ENCODE results near the gene NUCB1. TPM values are rescaled to one million over a fixed set of nuclear protein-coding genes. Genes with fewer than 3 reads are reported as not detected.

Gene NUCB1
- polyA plus RNA-seq, 3 donors = 80.9 to 178 (median 108) TPM

DNA sequence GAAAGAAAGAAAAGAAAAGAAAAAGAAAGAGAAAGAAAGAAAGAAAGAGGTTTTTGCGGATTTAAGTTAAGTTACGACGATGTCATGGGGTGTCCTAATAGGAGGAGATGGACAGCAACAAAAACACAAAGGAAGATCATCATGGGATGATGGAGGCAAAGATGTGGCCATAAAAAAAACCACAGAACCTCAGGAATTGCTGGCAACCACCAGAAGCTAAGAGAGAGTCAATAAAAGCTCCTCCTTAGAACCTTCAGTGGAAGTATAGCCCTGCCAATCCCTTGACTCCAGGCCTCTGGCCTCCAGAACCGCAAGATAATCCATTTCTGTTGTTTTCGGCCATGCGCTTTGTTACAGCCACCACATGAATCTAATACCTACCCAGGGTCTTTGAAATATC is 43.2 kb upstream of the NUCB1 start:
- no peak overlapping the region for H2AFZ ChIP-seq (ENCODE audit: insufficient read depth, low read depth, low read length, poor library complexity, severe bottlenecking)

DNA sequence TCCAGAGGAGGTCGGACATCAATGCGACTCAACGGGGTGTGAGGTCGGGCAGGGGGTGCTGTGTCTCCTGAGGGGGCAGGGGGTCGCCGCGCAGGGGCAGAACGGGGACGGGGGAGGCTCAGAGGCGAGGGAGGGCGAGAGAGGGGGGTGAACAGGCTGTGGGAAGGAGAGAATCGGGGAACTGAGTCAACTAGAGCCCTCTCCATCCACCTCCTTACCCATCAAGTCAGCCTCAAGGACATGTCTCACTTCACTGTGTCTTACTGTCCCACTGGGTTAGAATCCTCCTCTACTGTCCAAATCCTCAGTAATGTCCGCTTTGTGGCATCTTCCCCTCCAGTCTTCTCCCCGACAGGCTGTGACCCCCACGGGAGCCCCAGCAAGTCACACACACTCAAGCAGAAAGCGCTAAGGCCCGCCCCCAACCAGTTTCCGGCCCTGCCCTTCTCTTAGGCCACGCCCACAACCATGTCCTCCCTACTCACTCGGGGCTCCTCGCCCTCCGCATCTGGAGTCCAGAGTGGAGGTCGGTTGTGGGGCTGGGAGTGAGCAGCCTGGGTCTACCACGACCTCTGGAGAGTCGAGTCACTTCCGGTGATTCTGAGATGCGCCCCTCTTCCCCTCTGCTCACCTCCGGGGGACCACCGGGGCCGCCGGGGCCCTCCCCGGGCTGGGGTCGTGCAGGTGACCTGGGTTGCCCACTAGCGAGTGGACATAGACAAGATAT is 41.0 kb upstream of the NUCB1 start:
- peak in 2 of 3 donors; percentile 53 to 67 for DNase-seq
- Mint-ChIP-seq H3K27me3 (ENCODE audit: low read depth in 3 of 3) (peaks cover under 1 to 4% (median 4%) of the 10 kb centered on the region in 3 donors), H3K4me1 (peaks cover 9% of the 10 kb centered on the region), H3K36me3 (no peaks in the 10 kb centered on the region), H3K9me3 (peaks cover 0 to 3% (median 0%) of the 10 kb centered on the region in 7 donors), H3K27ac (peak overlapping the region; percentile 50 to 91 (median 76)), H3K4me3 (peak overlapping the region; percentile 80 to 96)
- TF ChIP-seq, protein P1, sequence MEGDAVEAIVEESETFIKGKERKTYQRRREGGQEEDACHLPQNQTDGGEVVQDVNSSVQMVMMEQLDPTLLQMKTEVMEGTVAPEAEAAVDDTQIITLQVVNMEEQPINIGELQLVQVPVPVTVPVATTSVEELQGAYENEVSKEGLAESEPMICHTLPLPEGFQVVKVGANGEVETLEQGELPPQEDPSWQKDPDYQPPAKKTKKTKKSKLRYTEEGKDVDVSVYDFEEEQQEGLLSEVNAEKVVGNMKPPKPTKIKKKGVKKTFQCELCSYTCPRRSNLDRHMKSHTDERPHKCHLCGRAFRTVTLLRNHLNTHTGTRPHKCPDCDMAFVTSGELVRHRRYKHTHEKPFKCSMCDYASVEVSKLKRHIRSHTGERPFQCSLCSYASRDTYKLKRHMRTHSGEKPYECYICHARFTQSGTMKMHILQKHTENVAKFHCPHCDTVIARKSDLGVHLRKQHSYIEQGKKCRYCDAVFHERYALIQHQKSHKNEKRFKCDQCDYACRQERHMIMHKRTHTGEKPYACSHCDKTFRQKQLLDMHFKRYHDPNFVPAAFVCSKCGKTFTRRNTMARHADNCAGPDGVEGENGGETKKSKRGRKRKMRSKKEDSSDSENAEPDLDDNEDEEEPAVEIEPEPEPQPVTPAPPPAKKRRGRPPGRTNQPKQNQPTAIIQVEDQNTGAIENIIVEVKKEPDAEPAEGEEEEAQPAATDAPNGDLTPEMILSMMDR (IDR thresholded peaks at IDR 0.05) = no peak
- intact Hi-C loops (cut with micrococcal nuclease) = no loop called here
- 50% methylated on average over 10 of the region's 34 CpGs for WGBS (ENCODE audit: insufficient coverage)
- Histone ChIP-seq H3K79me2 (ENCODE audit: insufficient read depth, low read length) (no peaks in the 10 kb centered on the region), H3K27ac (ENCODE audit: low read depth in 1 of 2, low read length in 2 of 2) (no peak overlapping the region), H4K20me1 (ENCODE audit: insufficient read depth, low read length) (no peaks in the 10 kb centered on the region), H3K4me2 (replicated peaks; ENCODE audit: extremely low read depth, low read length, poor library complexity, severe bottlenecking) (peak overlapping the region; percentile 76), H3K36me3 (replicated peaks in 1 of 2; ENCODE audit: control insufficient read depth in 1 of 2, insufficient read depth in 2 of 2, low read length in 2 of 2) (no peaks in the 10 kb centered on the region), H3K9me3 (replicated peaks in 1 of 2; ENCODE audit: control insufficient read depth in 1 of 2, insufficient read depth in 1 of 2, low read length in 2 of 2) (no peaks in the 10 kb centered on the region), H3K4me1 (ENCODE audit: control insufficient read depth in 1 of 2, insufficient read depth in 2 of 2, low read length in 2 of 2) (peaks cover 0 to 12% of the 10 kb centered on the region in 2 donors), H3K4me3 (replicated peaks in 1 of 3; ENCODE audit: low read depth in 2 of 3, low read length in 3 of 3) (peak overlapping the region; percentile 6 to 64 (median 34)), H3K9ac (ENCODE audit: insufficient read depth, low read length, poor library complexity, severe bottlenecking) (peak overlapping the region; percentile 38), H3K27me3 (ENCODE audit: control insufficient read depth in 2 of 2, insufficient read depth in 2 of 2, low read length in 2 of 2) (no peaks in the 10 kb centered on the region), H2AFZ (ENCODE audit: insufficient read depth, low read depth, low read length, poor library complexity, severe bottlenecking) (peak overlapping the region; percentile 78)

More for the DNA sequence above, 43.2 kb upstream of the NUCB1 start:
- H3K4me1 ChIP-seq (ENCODE audit: control insufficient read depth in 1 of 2, insufficient read depth in 2 of 2, low read length in 2 of 2) = peaks cover 0 to 12% of the 10 kb centered on the region in 2 donors
- DNase-seq = no peak
- H3K4me3 ChIP-seq (replicated peaks in 1 of 3; ENCODE audit: low read depth in 2 of 3, low read length in 3 of 3) = no peak overlapping the region
- peaks cover 9% of the 10 kb centered on the region for H3K4me1 Mint-ChIP-seq
- H3K27ac Mint-ChIP-seq = no peak overlapping the region
- no peaks in the 10 kb centered on the region for H3K36me3 ChIP-seq (replicated peaks in 1 of 2; ENCODE audit: control insufficient read depth in 1 of 2, insufficient read depth in 2 of 2, low read length in 2 of 2)
- WGBS (ENCODE audit: insufficient coverage) = 80% methylated on average over 1 of the region's 6 CpGs
- H3K36me3 Mint-ChIP-seq = no peaks in the 10 kb centered on the region
- no peaks in the 10 kb centered on the region for H3K9me3 ChIP-seq (replicated peaks in 1 of 2; ENCODE audit: control insufficient read depth in 1 of 2, insufficient read depth in 1 of 2, low read length in 2 of 2)
- no peak overlapping the region for H3K9ac ChIP-seq (ENCODE audit: insufficient read depth, low read length, poor library complexity, severe bottlenecking)
- H3K9me3 Mint-ChIP-seq = peaks cover 0 to 3% (median 0%) of the 10 kb centered on the region in 7 donors
- intact Hi-C loops (cut with micrococcal nuclease) = no loop called here
- H3K27me3 ChIP-seq (ENCODE audit: control insufficient read depth in 2 of 2, insufficient read depth in 2 of 2, low read length in 2 of 2) = no peaks in the 10 kb centered on the region
- peaks cover 0 to 4% (median 1%) of the 10 kb centered on the region in 3 donors for H3K27me3 Mint-ChIP-seq (ENCODE audit: low read depth in 3 of 3)
- no peak overlapping the region for H3K4me3 Mint-ChIP-seq
- H3K4me2 ChIP-seq (replicated peaks; ENCODE audit: extremely low read depth, low read length, poor library complexity, severe bottlenecking) = no peak overlapping the region
- no peaks in the 10 kb centered on the region for H4K20me1 ChIP-seq (ENCODE audit: insufficient read depth, low read length)
- H3K79me2 ChIP-seq (ENCODE audit: insufficient read depth, low read length) = no peaks in the 10 kb centered on the region
- no peak overlapping the region for H3K27ac ChIP-seq (ENCODE audit: low read depth in 1 of 2, low read length in 2 of 2)
- TF ChIP-seq, protein P1 (IDR thresholded peaks at IDR 0.05) = no peak
